Activated naive CD8-positive, alpha-beta T cell treated with anti-CD3 and anti-CD28 coated beads, Interleukin-2, amount 50 U/mL, for 24 hours (primary cell): ENCODE measurements around the gene OR5AU1.

Experiments
- ATAC-seq: fragments of 150-1000 bp; cut with Tn5 transposase; one replicate; pipeline ENCODE4 v1.10.0; 2021
- DNase-seq: peaks from one replicate; pipeline ENCODE4 v3.0.0; 2021
- H3K27ac Mint-ChIP-seq: one replicate; pipeline ENCODE4 v1.8.0; 2021; ENCODE audit warnings: mild to moderate bottlenecking, mixed read lengths
- H3K27me3 Mint-ChIP-seq: one replicate; pipeline ENCODE4 v1.8.0; 2021; ENCODE audit warnings: mixed read lengths
- H3K36me3 Mint-ChIP-seq: one replicate; pipeline ENCODE4 v1.8.0; 2021; ENCODE audit warnings: low read depth, mixed read lengths
- H3K4me1 Mint-ChIP-seq: one replicate; pipeline ENCODE4 v1.8.0; 2021; ENCODE audit warnings: mixed read lengths
- H3K4me3 Mint-ChIP-seq: one replicate; pipeline ENCODE4 v1.8.0; 2021; ENCODE audit warnings: mild to moderate bottlenecking, moderate library complexity, mixed read lengths
- H3K9me3 Mint-ChIP-seq: one replicate; pipeline ENCODE4 v1.8.0; 2021; ENCODE audit warnings: mixed read lengths

Gene OR5AU1

GRCh38 chr14:21106498-21107282 lies 49.2 kb downstream of the OR5AU1 start:
- Mint-ChIP-seq H3K4me3 (no peak overlapping the region), H3K27me3 (no peaks in the 10 kb centered on the region)

DNA sequence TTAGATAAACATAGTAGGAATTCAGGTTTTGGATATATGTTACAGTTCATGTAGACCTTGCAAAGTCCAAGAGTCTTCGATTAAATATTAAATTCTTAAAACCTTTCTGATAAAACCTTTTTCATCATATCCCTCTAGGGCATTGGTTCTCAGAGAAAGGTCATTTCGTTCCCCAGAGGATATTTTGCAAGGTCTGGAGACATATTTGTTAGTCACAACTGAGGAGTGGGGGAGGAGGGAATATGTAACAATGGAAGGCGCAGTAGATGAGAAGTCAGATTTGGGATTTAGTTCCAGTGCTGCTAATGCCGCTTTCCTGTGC lies 49.7 kb downstream of the OR5AU1 start:
- Mint-ChIP-seq H3K27me3 (peaks cover 3% of the 10 kb centered on the region), H3K27ac (no peak overlapping the region)

More at GRCh38 chr14:21106498-21107282, 49.2 kb downstream of the OR5AU1 start:
- ATAC-seq (no peak), DNase-seq (peak; percentile 79)
- Mint-ChIP-seq H3K9me3 (no peaks in the 10 kb centered on the region), H3K27ac (no peak overlapping the region), H3K36me3 (no peaks in the 10 kb centered on the region), H3K4me1 (peaks cover 40% of the 10 kb centered on the region)

DNA sequence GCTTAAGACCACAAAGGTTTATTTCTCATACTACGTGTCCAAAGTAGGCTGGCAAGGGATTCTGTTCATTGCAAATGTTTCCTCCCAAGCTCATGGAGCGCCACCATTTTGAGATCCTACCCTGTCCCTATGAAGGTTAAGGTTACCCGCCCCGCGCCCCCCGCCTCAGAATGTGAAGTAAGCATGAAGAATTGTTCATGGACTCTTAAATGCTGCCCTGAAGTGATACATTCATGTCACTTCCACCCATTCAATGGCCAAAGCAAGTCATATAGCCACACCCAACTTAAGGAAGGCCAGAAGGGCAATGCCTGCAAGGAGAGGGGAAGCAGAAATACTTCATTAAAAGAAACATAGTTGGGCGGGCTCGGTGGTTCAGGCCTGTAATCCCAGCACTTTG lies 50.8 kb downstream of the OR5AU1 start:
- Mint-ChIP-seq H3K4me3 (peak overlapping the region; percentile 89), H3K27ac (peak overlapping the region; percentile 87), H3K4me1 (peaks cover 39% of the 10 kb centered on the region), H3K27me3 (peaks cover 3% of the 10 kb centered on the region), H3K36me3 (no peaks in the 10 kb centered on the region), H3K9me3 (no peaks in the 10 kb centered on the region)
- no peak for ATAC-seq
- DNase-seq: no peak

More for the DNA sequence above, 49.7 kb downstream of the OR5AU1 start:
- Mint-ChIP-seq H3K4me3 (no peak overlapping the region), H3K9me3 (no peaks in the 10 kb centered on the region), H3K4me1 (peaks cover 41% of the 10 kb centered on the region), H3K36me3 (no peaks in the 10 kb centered on the region)
- no peak for DNase-seq
- ATAC-seq: no peak
